Skeletal muscle tissue (tissue), 4 donors: ENCODE results near the gene ANO2. TPM values are rescaled to one million over a fixed set of nuclear protein-coding genes. Genes with fewer than 3 reads are reported as not detected.

Experiments
- H3K27ac ChIP-seq: one replicate; pipeline ENCODE4 v1.7.0; 2013; ENCODE audit warnings: mild to moderate bottlenecking, low read depth, low read length, inconsistent platforms
- H3K27me3 ChIP-seq, 3 donors: one replicate each; pipeline ENCODE4 v1.7.0; 2013; ENCODE audit warnings: low read length in 3 of 3; ENCODE audit not compliant: control insufficient read depth in 3 of 3, insufficient read depth in 3 of 3
- H3K36me3 ChIP-seq, 3 donors: one replicate each; pipeline ENCODE4 v1.7.0; 2013; ENCODE audit warnings: low read length in 3 of 3; ENCODE audit not compliant: control insufficient read depth in 3 of 3, insufficient read depth in 3 of 3
- H3K4me1 ChIP-seq, 3 donors: one replicate each; pipeline ENCODE4 v1.7.0; 2013; ENCODE audit warnings: low read length in 3 of 3, mild to moderate bottlenecking in 3 of 3; ENCODE audit not compliant: control insufficient read depth in 3 of 3, insufficient read depth in 3 of 3
- H3K4me3 ChIP-seq, 3 donors: one replicate each; pipeline ENCODE4 v1.7.0; 2013; ENCODE audit warnings: low read length in 3 of 3
- H3K9ac ChIP-seq, 3 donors: one replicate each; pipeline ENCODE4 v1.7.0; 2013; ENCODE audit warnings: low read length in 3 of 3, mild to moderate bottlenecking in 3 of 3, moderate library complexity in 2 of 3, low read depth in 1 of 3
- H3K9me3 ChIP-seq, 3 donors: one replicate each; pipeline ENCODE4 v1.7.0; 2013; ENCODE audit warnings: low read length in 3 of 3; ENCODE audit not compliant: control insufficient read depth in 3 of 3
- total RNA-seq: library from RNA; depleted of rRNA; stranded (reverse); fragments of >200 nt; gene quantifications from one replicate; pipeline ENCODE4 v1.2.3, GENCODE V29; 2014
- donor health status: Osteomylitis.

ANO2 gene
- total RNA-seq, 1 donor from 2014 or later: 4.7 TPM

DNA sequence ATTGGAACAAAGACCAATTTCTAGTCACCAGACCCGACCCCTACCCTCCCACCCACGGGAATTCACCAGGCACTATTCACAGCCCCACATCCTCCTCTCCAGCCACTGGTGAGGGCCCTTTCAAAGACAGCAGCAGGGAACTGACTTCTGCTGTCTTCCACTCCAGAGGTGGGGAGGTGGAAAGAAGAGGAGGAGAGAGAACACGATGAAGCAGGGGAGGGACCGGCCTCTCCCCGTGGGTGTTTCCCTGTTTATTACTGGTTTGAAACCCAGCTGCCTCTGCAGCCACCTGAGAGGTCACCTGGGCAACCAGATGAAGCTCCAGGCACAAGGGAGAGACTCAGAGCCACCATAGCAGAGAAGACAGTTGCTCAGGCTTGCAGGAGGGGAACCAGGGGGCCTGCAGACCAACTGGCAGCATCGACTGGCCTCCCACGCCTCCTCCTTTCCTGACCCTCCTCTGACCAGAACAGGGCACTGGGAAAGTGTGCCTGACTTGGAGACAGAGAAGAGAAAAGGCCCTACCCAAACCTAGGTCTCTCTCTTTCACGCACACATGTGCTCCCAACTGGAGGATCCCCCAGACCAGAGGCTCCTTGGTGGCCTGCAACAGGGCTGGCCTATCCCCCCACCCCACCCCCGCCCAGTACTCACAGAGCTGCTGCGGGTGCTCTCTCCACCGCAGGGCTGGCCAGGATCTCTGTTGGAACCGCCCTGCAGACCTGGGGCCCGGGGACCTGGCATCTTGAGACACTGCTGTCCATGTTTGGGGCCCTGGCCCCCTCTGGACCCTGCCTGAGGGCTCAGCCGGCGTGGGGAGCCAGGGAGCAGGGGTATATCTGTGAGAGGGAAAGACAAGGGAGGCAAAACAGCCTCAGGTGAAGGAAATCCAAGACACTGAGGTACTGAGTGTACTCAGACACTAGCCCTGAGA, 22.8 kb downstream of the ANO2 start:
- peaks cover 7 to 12% (median 9%) of the 10 kb centered on the region in 3 donors for H3K27me3 ChIP-seq
- no peak overlapping the region for H3K4me3 ChIP-seq
- no peaks in the 10 kb centered on the region for H3K36me3 ChIP-seq
- H3K9me3 ChIP-seq: no peaks in the 10 kb centered on the region
- no peaks in the 10 kb centered on the region for H3K4me1 ChIP-seq
- no peak overlapping the region for H3K27ac ChIP-seq
- H3K9ac ChIP-seq: no peak overlapping the region

DNA sequence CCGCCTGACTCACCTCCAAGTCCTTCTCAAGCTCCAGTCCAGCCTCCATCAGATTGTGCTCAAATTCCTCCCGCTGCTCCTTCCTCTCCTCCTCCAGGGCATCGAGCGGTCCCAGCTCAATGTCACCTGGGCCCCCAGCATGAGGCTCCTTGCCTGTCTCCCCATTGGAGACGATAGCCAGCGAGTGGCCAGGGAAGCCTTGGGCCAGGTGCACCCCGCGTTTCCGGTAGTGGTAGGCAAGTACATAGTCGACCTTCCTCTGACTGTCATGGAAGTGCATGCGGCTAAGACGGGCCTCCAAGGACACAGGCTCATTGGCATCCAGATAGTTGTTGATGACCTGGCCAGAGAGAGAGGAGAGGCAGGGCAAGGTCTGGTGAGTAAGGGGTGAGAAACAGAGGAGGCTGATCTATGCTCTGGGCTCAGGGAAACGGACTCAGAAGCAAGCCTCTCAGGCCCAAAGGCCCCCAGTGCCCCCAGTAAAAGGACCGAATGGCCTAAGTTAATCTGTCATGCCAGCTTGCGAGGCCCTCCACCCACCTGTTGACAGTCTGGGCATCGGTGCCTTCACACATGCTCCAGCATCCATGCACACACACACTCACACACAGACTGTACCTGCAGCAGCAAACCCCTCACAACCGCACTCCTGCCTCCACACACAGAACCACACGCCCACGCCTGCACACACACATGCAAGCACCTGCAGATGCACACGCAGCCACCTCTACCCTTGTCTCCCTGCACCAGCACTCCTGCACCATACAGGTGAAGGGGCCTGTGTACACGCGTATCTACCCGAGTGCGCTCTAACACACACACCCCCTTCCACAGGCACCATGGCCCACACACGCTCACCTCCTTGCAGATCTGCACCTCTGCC, 23.8 kb downstream of the ANO2 start:
- H3K27ac ChIP-seq: no peak overlapping the region
- H3K36me3 ChIP-seq: no peaks in the 10 kb centered on the region
- no peak overlapping the region for H3K4me3 ChIP-seq
- no peak overlapping the region for H3K9ac ChIP-seq
- peaks cover 7 to 12% (median 7%) of the 10 kb centered on the region in 3 donors for H3K27me3 ChIP-seq
- no peaks in the 10 kb centered on the region for H3K9me3 ChIP-seq
- no peaks in the 10 kb centered on the region for H3K4me1 ChIP-seq

DNA sequence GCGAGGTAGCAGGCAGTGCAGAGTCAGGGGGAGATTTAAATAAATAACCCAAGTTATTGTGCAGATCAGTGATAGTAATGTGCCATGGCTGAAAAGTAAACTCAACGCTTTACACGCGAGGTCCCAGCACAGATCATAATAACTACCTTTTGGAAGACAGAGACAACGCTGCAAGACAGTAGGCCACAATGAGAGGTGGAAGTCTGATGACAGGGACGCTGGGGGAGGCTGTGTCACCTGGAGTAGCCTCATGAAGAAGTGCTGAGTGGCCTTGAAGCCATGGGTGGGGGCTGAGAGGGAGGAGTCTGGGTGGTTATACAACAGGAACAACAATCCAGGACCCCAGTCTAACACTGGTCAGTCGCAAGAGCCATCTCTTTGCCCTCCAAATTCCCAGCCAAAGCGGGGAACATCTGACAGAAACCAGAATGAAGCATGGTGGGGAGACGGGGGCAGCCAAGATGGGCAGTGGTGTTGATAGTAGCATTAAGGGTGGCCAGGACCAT, 28.2 kb downstream of the ANO2 start:
- Histone ChIP-seq H3K9ac (no peak overlapping the region), H3K9me3 (no peaks in the 10 kb centered on the region), H3K27me3 (peaks cover 0 to 8% (median 3%) of the 10 kb centered on the region in 3 donors), H3K27ac (no peak overlapping the region), H3K4me3 (no peak overlapping the region), H3K36me3 (no peaks in the 10 kb centered on the region), H3K4me1 (no peaks in the 10 kb centered on the region)

- Histone ChIP-seq H3K36me3 (no peaks in the 10 kb centered on the region), H3K4me3 (no peak overlapping the region), H3K27me3 (peaks cover 0 to 19% (median 0%) of the 10 kb centered on the region in 3 donors), H3K9ac (no peak overlapping the region), H3K27ac (no peak overlapping the region), H3K9me3 (no peaks in the 10 kb centered on the region), H3K4me1 (no peaks in the 10 kb centered on the region)
Measured at GRCh38 chr12:5915511-5915910, 29.5 kb downstream of the ANO2 start.

- Histone ChIP-seq H3K4me1 (no peaks in the 10 kb centered on the region), H3K9me3 (no peaks in the 10 kb centered on the region), H3K9ac (no peak overlapping the region), H3K27ac (no peak overlapping the region), H3K36me3 (no peaks in the 10 kb centered on the region), H3K27me3 (peaks cover 0 to 21% (median 1%) of the 10 kb centered on the region in 3 donors), H3K4me3 (no peak overlapping the region)
Measured at GRCh38 chr12:5914387-5915149, 30.5 kb downstream of the ANO2 start.

DNA sequence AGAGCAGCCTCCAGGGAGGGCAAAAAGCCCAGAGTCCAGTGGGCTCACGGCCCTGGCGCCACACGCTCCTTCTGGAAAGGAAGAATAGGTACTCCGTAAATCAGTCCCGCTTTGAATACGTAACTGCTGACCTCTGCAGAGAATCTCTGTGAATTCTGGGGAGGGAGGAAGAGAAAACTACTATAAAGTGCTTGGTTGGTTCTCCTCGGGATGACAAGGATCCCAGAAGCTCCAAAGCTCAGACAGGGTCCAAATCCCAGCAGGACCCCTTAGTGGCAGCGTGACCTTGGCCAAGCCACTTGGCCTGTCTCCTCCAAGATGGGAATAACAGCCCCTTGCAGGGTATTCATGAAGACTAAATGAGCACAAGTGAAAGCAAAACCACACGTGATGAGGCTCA, 31.7 kb downstream of the ANO2 start:
- Histone ChIP-seq H3K9me3 (peaks cover 0 to 2% (median 0%) of the 10 kb centered on the region in 3 donors), H3K4me1 (no peaks in the 10 kb centered on the region), H3K9ac (no peak overlapping the region), H3K36me3 (no peaks in the 10 kb centered on the region), H3K4me3 (no peak overlapping the region), H3K27me3 (peaks cover 0 to 25% (median 4%) of the 10 kb centered on the region in 3 donors), H3K27ac (no peak overlapping the region)

- peaks cover 0 to 25% (median 4%) of the 10 kb centered on the region in 3 donors for H3K27me3 ChIP-seq
- H3K4me1 ChIP-seq: no peaks in the 10 kb centered on the region
- H3K9me3 ChIP-seq: peaks cover 0 to 3% (median 0%) of the 10 kb centered on the region in 3 donors
- H3K9ac ChIP-seq: no peak overlapping the region
- H3K36me3 ChIP-seq: no peaks in the 10 kb centered on the region
- H3K4me3 ChIP-seq: no peak overlapping the region
- no peak overlapping the region for H3K27ac ChIP-seq
Measured at GRCh38 chr12:5912437-5913334, 32.4 kb downstream of the ANO2 start.

DNA sequence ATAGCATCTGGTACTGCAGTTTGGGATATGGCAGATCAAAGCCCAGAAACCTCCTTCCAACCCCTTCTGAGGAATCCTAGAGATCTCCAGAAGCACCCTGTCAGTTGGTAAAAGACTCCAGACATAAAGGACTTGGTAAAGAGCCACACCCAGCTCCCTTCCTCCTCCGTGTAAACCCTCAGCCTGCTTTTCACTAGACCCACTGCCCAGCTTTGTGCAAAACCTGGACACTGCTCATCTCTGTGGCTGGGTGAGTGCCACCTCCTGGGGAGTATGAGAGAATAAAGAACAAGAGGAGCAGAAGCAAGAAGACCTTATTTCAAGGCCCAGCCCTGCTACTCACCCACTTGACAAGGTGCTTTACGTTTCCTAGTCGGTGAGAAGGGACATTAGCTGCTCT, 33.0 kb downstream of the ANO2 start:
- peaks cover 0 to 3% (median 0%) of the 10 kb centered on the region in 3 donors for H3K9me3 ChIP-seq
- H3K4me1 ChIP-seq: no peaks in the 10 kb centered on the region
- no peak overlapping the region for H3K27ac ChIP-seq
- H3K9ac ChIP-seq: no peak overlapping the region
- H3K27me3 ChIP-seq: peaks cover 0 to 25% (median 4%) of the 10 kb centered on the region in 3 donors
- no peak overlapping the region for H3K4me3 ChIP-seq
- H3K36me3 ChIP-seq: no peaks in the 10 kb centered on the region
